GM18517 (cell line): ENCODE results near the gene CBLL1.

ENCODE experiments used
- ATAC-seq: cut with Tn5 transposase; IDR thresholded peaks from one replicate; pipeline ENCODE4 v1.9.1; 2021; ENCODE audit warnings: mild to moderate bottlenecking, moderate library complexity; ENCODE audit not compliant: unreplicated experiment

CBLL1 gene

GRCh38 chr7:107742678-107743566 lies 1.0 kb upstream of the CBLL1 start:
- ATAC-seq: peak; percentile 39

GRCh38 chr7:107744345-107744750 lies 406 bp downstream of the CBLL1 start:
- peak; percentile 41 for ATAC-seq

DNA sequence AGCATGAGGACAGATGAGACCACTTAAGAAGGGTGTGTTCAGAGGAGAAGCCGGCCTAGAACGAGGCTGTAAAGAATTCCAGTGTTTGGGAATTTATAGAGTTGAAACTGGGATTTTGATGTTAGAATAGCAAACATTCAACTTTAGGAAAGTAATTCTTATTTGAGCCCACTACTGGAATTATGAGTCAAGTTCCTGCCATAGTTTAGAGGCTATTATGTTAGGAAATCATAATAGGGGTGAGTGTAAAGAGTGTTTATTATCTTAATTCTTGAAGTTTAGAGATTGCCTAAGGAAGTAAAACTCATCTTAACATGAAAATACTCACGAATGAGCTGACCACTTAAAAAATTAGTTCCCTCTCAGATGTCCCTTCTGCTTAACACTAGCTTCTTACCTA lies 2.1 kb downstream of the CBLL1 start:
- no peak for ATAC-seq

DNA sequence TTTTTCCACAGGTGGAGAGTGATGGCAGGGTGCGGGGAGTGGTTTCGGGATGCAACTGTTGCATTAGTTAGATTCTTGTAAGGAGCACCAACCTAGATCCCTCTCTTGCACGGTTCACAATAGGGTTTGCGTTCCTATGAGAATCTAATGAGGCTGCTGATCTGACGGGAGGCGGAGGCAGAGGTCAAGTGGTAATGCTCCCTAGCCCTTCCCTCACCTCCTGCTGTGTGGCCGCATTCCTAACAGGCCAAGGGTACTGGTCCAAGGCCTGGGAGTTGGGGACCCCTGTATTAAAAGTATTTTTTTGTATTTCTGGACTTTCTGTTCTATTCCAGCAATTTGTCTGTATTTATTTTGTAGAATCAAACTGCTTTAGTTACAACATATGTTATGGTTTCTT lies 7.2 kb downstream of the CBLL1 start:
- no peak for ATAC-seq

- no peak for ATAC-seq
These were observed 10.7 kb downstream of the CBLL1 start for GRCh38 chr7:107754642-107755041.

- no peak for ATAC-seq
These were observed 14.7 kb downstream of the CBLL1 start for GRCh38 chr7:107758667-107759066.

DNA sequence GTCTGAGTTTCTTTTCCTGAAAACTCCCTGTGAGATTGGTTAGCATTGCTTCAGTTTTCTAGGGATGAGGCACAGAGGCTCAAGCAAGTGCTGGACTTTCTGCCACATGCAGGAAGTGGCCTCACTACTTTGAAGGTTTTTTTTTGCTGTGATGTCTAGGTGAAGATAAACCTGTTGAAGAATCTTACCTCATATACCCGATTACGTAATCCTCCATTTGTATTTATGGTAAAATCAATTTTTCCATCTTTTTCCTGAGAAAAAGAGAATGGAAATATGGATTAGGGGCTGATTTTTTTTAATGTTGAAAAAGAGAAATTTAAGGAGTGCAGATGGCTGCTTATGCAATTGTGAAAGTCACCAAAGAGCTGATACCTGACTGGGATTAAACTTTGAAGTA lies 23.4 kb downstream of the CBLL1 start:
- ATAC-seq: no peak

GRCh38 chr7:107768263-107768662 lies 24.3 kb downstream of the CBLL1 start:
- ATAC-seq: no peak

DNA sequence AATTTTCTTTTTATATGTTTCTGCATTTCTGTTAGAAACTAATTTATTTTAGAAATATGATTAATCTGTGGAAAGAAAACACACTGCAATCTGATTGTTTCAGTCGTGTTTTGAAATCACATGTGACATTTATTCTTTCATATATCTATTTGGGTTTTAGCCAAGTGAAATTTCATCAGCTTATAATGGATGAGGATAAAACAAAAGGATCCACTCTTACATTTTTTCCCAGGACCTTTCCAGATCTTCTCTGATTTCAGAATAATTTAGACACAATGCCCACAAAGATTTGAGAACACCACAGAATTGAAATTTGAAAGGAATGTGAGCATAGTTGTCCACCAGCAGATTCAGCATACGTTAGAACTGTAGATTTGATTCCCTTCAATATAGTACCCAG lies 29.1 kb downstream of the CBLL1 start:
- no peak for ATAC-seq

- no peak for ATAC-seq
These were observed 33.8 kb downstream of the CBLL1 start for GRCh38 chr7:107777702-107778101.

- ATAC-seq: no peak
These were observed 34.3 kb downstream of the CBLL1 start for GRCh38 chr7:107778283-107778682.

GRCh38 chr7:107779647-107780099 lies 35.7 kb downstream of the CBLL1 start:
- ATAC-seq: no peak

GRCh38 chr7:107782374-107782773 lies 38.4 kb downstream of the CBLL1 start:
- no peak for ATAC-seq

- ATAC-seq: no peak
These were observed 39.7 kb downstream of the CBLL1 start for GRCh38 chr7:107783648-107784047.

DNA sequence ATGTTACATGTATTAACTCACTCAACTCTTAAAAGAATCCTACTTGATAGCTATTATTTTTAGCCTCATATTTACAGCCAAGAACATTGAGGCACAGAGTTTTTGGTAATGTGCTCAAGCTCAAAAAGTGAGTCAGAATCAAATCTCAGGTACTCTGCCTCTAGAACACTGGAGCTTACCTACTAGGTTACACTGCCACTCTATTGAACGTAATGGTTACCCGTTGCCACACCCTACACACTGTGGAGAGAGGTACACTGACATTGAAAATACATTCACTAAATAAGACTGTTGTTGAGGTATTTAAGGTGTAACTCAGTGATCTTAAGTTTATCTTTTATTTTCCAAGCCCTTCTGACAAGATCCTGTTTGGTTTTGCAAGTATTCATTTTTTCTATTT lies 41.2 kb downstream of the CBLL1 start:
- no peak for ATAC-seq

DNA sequence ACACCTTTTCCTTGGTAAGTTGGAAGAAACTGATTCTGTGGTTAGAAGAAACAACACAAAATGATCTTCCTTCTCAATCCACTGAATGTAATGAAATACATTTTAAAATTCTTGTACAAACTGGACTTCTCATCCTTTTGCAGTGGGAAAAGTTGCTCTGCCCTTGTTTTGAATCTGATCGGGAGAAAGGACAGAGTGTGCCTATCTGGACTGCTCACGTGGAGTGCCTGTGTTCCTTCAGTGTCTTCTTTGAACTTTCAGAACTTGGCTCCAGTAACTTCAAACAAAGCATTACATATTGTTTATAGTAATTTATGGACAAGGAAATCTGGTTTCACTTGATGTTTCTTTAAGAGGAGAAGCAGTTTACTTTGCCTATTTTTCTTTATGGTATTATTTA lies 42.0 kb downstream of the CBLL1 start:
- no peak for ATAC-seq

- ATAC-seq: no peak
These were observed 44.3 kb downstream of the CBLL1 start for GRCh38 chr7:107788216-107788615.

- ATAC-seq: no peak
These were observed 44.7 kb downstream of the CBLL1 start for GRCh38 chr7:107788662-107789061.

DNA sequence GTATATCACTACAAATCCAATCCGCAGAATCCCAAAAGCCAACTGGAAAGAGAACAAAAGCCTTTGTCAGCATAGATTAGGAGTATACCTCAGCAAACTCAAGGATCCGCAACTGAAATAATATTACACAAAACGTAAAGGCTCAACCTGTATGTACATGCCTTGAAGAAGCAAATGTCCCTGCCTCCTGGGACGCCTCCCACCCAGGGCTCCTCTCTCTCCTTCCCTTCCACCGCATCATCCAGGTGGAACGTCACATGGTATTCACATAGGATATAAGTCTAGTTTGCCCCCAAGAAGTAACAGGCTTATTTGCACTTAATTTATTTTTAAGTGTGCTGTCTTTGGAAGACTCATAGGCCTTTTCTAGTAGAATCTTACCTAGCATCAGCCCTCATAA lies 45.7 kb downstream of the CBLL1 start:
- no peak for ATAC-seq

DNA sequence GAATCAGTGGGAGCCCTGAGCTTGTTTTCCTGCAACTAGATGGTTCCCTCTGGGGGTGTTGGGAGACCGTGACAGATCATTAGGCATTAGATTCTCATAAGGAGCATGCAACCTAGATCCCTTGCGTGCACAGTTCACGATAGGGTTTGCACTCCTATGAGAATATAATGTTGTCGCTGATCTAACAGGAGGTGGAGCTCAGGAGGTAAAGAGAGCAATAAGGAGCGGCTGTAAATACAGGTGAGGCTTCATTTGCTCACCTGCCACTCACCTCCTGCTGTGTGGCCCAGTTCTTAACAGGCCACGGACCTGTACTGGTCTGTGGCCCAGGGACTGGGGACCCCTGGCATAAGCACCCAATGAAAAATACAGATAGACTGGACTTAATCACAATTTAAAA lies 48.4 kb downstream of the CBLL1 start:
- ATAC-seq: no peak

GRCh38 chr7:107799647-107800264 lies 55.8 kb downstream of the CBLL1 start:
- ATAC-seq: no peak

DNA sequence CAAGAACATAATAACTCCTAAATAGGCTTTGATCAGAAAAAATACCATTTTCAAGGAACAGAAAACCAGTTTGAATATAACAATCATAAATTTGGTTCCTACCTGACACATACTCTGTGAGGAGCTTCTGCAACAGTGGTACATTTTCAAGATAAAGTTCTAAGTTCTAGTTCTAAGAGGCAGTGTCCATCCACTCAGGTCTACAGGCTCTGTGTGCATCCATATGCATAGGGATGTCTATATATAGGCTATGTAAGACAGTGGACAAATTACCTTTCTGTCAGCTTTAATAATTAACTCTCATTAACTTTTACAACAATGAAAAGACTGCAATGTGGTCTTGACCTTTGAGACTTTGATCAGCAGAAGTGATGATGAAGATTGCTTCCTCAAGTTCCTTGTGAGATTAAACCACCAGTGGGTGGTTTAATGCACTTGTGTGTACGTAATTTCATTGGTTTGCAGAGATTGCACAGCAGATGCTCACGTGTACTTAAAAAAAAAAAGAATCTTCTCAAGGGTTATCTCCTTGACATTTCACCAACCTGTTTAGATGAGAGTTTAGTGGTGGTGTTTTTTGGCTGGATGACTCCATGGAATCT lies 59.2 kb downstream of the CBLL1 start, which contains the start of gene SLC26A3:
TSS of gene SLC26A3 (minus strand) at position 215 of the 602 bp plus-strand sequence. CDS start 8,714 bp downstream, outside the sequence.
- no peak for ATAC-seq
